OCI-LY7 (cell line): ENCODE measurements around the gene RTL9. TPM values are rescaled to one million over a fixed set of nuclear protein-coding genes. Genes with fewer than 3 reads are reported as not detected.

Experiments used
- BruUV-seq: library from RNA; stranded (reverse); fragments of 400-500 nt; replicated peaks from 2 replicates; lab custom pipeline; 2021; lab: Mats Ljungman, UMichigan
- CTCF ChIA-PET: fragments of 300-600 bp; sonication (Branson Sonifier 250); formaldehyde crosslinking; loops from one replicate; lab custom pipeline; 2022; ENCODE audit warnings: antibody characterized with exemption; ENCODE audit not compliant: unreplicated experiment; lab: Charles Lee
- POLR2A ChIA-PET: fragments of 300-600 bp; sonication (Branson Sonifier 250); formaldehyde crosslinking; loops from one replicate; lab custom pipeline; 2022; ENCODE audit warnings: antibody characterized with exemption; lab: Charles Lee
- DNase-seq: peaks from one replicate; pipeline ENCODE4 v3.0.0-alpha.2; 2015; ENCODE audit warnings: low spot score
- H2AFZ ChIP-seq: fragments of 200-600 bp; sonication (generic), shearing (Covaris generic); 2 replicates; pipeline ENCODE4 v1.6.1; 2014; ENCODE audit warnings: mild to moderate bottlenecking, antibody characterized with exemption, low read length, moderate library complexity
- H3K27ac ChIP-seq: fragments of 200-600 bp; sonication (generic); 2 replicates; pipeline ENCODE4 v1.5.1; 2014; ENCODE audit warnings: mixed run types, low read depth, mild to moderate bottlenecking, moderate library complexity, low read length, inconsistent platforms; ENCODE audit not compliant: poor library complexity, severe bottlenecking
- H3K36me3 ChIP-seq: fragments of 200-600 bp; sonication (generic); 2 replicates; pipeline ENCODE4 v1.6.1; 2014; ENCODE audit warnings: mild to moderate bottlenecking, antibody characterized with exemption, low read length, moderate library complexity, mixed read lengths; ENCODE audit not compliant: insufficient read depth
- H3K4me1 ChIP-seq: fragments of 200-600 bp; sonication (generic); 2 replicates; pipeline ENCODE4 v1.5.1; 2014; ENCODE audit warnings: mild to moderate bottlenecking, low read length; ENCODE audit not compliant: insufficient read depth, poor library complexity, severe bottlenecking
- H3K4me2 ChIP-seq: fragments of 200-600 bp; sonication (generic); 2 replicates; pipeline ENCODE4 v1.6.1; 2014; ENCODE audit warnings: mild to moderate bottlenecking, low read length
- H3K4me3 ChIP-seq: fragments of 200-600 bp; sonication (generic); 2 replicates; pipeline ENCODE4 v1.5.1; 2014; ENCODE audit warnings: mild to moderate bottlenecking, low read depth, low read length; ENCODE audit not compliant: poor library complexity, severe bottlenecking
- H3K79me2 ChIP-seq: fragments of 200-600 bp; sonication (generic); 2 replicates; pipeline ENCODE4 v1.6.1; 2016; ENCODE audit warnings: low read depth, mild to moderate bottlenecking, low read length, moderate library complexity, mixed read lengths; ENCODE audit not compliant: insufficient read depth
- H3K9me2 ChIP-seq: fragments of 200-600 bp; sonication (generic); 2 replicates; pipeline ENCODE4 v1.6.1; 2016; ENCODE audit warnings: mild to moderate bottlenecking, low read length, mixed read lengths; ENCODE audit not compliant: insufficient read depth
- H3K9me3 ChIP-seq: fragments of 200-600 bp; sonication (generic); 2 replicates; pipeline ENCODE4 v1.6.1; 2014; ENCODE audit warnings: mild to moderate bottlenecking, mixed run types, low read length, mixed read lengths
- H4K20me1 ChIP-seq: fragments of 200-600 bp; sonication (generic); 2 replicates; pipeline ENCODE4 v1.6.1; 2014; ENCODE audit warnings: mild to moderate bottlenecking, antibody characterized with exemption, low read length, moderate library complexity, mixed read lengths; ENCODE audit not compliant: insufficient read depth
- CTCF ChIP-seq: fragments of 200-600 bp; sonication (generic); conservative IDR thresholded peaks from 2 replicates; pipeline ENCODE4 v1.5.1; 2014; ENCODE audit warnings: mild to moderate bottlenecking, antibody characterized with exemption, low read length, moderate library complexity, mixed read lengths
- EZH2phosphoT487 ChIP-seq: fragments of 200-600 bp; sonication (generic); IDR thresholded peaks from 2 replicates; pipeline ENCODE4 v1.6.1; 2018; ENCODE audit warnings: low read depth, borderline replicate concordance, mild to moderate bottlenecking, mixed run types, antibody characterized with exemption, low read length, moderate library complexity, mixed read lengths
- intact Hi-C: fragments of 100-400 bp; cut with micrococcal nuclease; formaldehyde crosslinking; loops from one replicate; pipeline ENCODE4 v1.10.0; 2022; ENCODE audit not compliant: unreplicated experiment
- total RNA-seq, 2 experiments: library from RNA; depleted of rRNA in 1 of 2; stranded (reverse); fragments of >200 nt in 1 of 2; shearing (Covaris generic) in 1 of 2; gene quantifications; 2 replicates each; pipeline ENCODE4 v1.2.3, GENCODE V29; 2014 to 2022

RTL9 gene
- total RNA-seq, 2 experiments from 2014 or later, result not detected

GRCh38 chrX:110397904-110398303 lies 39.3 kb downstream of the RTL9 start:
- no peak for DNase-seq
- Histone ChIP-seq H3K4me3 (no peak overlapping the region), H3K4me2 (no peak overlapping the region), H3K9me3 (no peaks in the 10 kb centered on the region), H2AFZ (no peak overlapping the region), H4K20me1 (no peaks in the 10 kb centered on the region), H3K4me1 (no peaks in the 10 kb centered on the region), H3K36me3 (no peaks in the 10 kb centered on the region), H3K79me2 (no peaks in the 10 kb centered on the region), H3K9me2 (no peaks in the 10 kb centered on the region), H3K27ac (no peak overlapping the region)
- ChIA-PET CTCF (no interaction called here), POLR2A (interaction anchor here (0.6 kb wide), 1 partner anchor 543 kb away, joined by 3 read pairs; no protein-coding TSS in a partner anchor)
- BruUV-seq, result no TSS peak
- no peak for TF ChIP-seq EZH2phosphoT487
- TF ChIP-seq CTCF, result no peak
- intact Hi-C loops, result no loop called here

- H3K9me3 ChIP-seq, result no peaks in the 10 kb centered on the region
- intact Hi-C loops, result no loop called here
- no peak for DNase-seq
- no peaks in the 10 kb centered on the region for H3K4me1 ChIP-seq
- TF ChIP-seq CTCF (no peak), EZH2phosphoT487 (no peak)
- no peak overlapping the region for H2AFZ ChIP-seq
- H3K4me3 ChIP-seq, result no peak overlapping the region
- H4K20me1 ChIP-seq, result no peaks in the 10 kb centered on the region
- H3K9me2 ChIP-seq, result no peaks in the 10 kb centered on the region
- ChIA-PET CTCF (no interaction called here), POLR2A (no interaction called here)
- no peaks in the 10 kb centered on the region for H3K36me3 ChIP-seq
- BruUV-seq, result no TSS peak
- no peak overlapping the region for H3K27ac ChIP-seq
- H3K79me2 ChIP-seq, result no peaks in the 10 kb centered on the region
- no peak overlapping the region for H3K4me2 ChIP-seq
These were observed 40.8 kb downstream of the RTL9 start for GRCh38 chrX:110399497-110399896.

GRCh38 chrX:110399966-110400365 lies 41.3 kb downstream of the RTL9 start:
- ChIA-PET CTCF (no interaction called here), POLR2A (no interaction called here)
- H2AFZ ChIP-seq, result no peak overlapping the region
- no peak overlapping the region for H3K27ac ChIP-seq
- no peaks in the 10 kb centered on the region for H3K9me3 ChIP-seq
- no peaks in the 10 kb centered on the region for H3K9me2 ChIP-seq
- TF ChIP-seq EZH2phosphoT487, result no peak
- TF ChIP-seq CTCF, result no peak
- H3K4me3 ChIP-seq, result no peak overlapping the region
- H3K4me1 ChIP-seq, result no peaks in the 10 kb centered on the region
- intact Hi-C loops, result loop anchor here (2.0 kb wide), 1 partner anchor 77 kb away; no protein-coding TSS in a partner anchor
- H4K20me1 ChIP-seq, result no peaks in the 10 kb centered on the region
- no TSS peak for BruUV-seq
- H3K36me3 ChIP-seq, result no peaks in the 10 kb centered on the region
- H3K79me2 ChIP-seq, result no peaks in the 10 kb centered on the region
- H3K4me2 ChIP-seq, result no peak overlapping the region
- DNase-seq, result no peak
